ENCODE data around the gene MSTN.

Gene MSTN

DNA sequence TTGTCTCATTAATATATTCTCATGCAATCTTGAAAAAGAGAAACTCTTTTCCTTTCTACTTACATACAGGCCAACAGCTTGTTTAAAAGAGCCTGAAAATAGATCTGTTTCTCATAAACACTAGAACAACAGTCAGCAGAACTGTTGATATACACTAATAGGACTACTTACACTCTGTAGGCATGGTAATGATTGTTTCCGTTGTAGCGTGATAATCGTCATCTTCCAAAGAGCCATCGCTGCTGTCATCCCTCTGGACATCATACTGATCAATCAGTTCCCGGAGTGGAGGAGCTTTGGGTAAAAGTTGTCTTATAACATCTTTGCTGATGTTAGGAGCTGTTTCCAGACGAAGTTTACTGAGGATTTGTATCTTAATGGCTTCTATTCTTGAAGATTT, 476 bp downstream of the MSTN start:
- Histone ChIP-seq H3K79me2 (ENCODE audit: insufficient read depth, low read length) (no peaks in the 10 kb centered on the region), H3K4me2 (ENCODE audit: low read length) (no peak overlapping the region), H3K27me3 (ENCODE audit: insufficient read depth, low read length) (no peaks in the 10 kb centered on the region), H3K4me3 (ENCODE audit: low read depth, low read length, poor library complexity, severe bottlenecking) (no peak overlapping the region), H2AFZ (ENCODE audit: low read length) (no peak overlapping the region), H3K4me1 (ENCODE audit: insufficient read depth, low read length, severe bottlenecking) (no peaks in the 10 kb centered on the region), H3K36me3 (ENCODE audit: insufficient read depth, low read length) (no peaks in the 10 kb centered on the region), H3K9ac (ENCODE audit: low read length) (no peak overlapping the region), H3K27ac (ENCODE audit: low read depth, low read length, poor library complexity, severe bottlenecking) (no peak overlapping the region), H4K20me1 (ENCODE audit: insufficient read depth, low read length) (no peaks in the 10 kb centered on the region), H3F3A (ENCODE audit: insufficient read depth, low read length) (no peaks in the 10 kb centered on the region), H3K9me2 (ENCODE audit: low read depth, low read length) (no peaks in the 10 kb centered on the region), H3K9me3 (ENCODE audit: low read length) (no peaks in the 10 kb centered on the region)
- TF ChIP-seq, protein P1, sequence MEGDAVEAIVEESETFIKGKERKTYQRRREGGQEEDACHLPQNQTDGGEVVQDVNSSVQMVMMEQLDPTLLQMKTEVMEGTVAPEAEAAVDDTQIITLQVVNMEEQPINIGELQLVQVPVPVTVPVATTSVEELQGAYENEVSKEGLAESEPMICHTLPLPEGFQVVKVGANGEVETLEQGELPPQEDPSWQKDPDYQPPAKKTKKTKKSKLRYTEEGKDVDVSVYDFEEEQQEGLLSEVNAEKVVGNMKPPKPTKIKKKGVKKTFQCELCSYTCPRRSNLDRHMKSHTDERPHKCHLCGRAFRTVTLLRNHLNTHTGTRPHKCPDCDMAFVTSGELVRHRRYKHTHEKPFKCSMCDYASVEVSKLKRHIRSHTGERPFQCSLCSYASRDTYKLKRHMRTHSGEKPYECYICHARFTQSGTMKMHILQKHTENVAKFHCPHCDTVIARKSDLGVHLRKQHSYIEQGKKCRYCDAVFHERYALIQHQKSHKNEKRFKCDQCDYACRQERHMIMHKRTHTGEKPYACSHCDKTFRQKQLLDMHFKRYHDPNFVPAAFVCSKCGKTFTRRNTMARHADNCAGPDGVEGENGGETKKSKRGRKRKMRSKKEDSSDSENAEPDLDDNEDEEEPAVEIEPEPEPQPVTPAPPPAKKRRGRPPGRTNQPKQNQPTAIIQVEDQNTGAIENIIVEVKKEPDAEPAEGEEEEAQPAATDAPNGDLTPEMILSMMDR (IDR thresholded peaks at IDR 0.05; ENCODE audit: low read length): no peak
- no peak for TF ChIP-seq EZH2 (IDR thresholded peaks at IDR 0.05; ENCODE audit: borderline replicate concordance, low read length)

DNA sequence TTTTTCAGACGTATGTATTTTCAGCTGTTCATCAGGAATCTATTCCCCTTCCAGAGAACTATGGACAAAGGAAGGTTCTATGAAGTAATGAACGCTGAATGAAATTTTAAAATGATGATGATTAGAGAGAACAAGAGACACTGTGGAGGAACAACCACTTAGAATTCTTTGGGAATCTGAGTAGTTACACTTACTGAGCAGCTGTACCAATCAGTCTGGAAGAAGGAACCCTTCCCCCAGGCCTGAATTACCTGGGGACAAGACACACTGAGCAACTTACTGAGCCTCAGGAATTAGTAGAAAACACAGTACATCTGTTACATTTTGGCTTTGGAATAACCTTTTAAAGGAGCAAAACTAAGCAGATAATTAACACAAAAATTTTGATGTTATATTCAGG, 1.9 kb downstream of the MSTN start:
- H3K27ac ChIP-seq (ENCODE audit: low read depth, low read length, poor library complexity, severe bottlenecking): no peak overlapping the region
- no peaks in the 10 kb centered on the region for H3K9me2 ChIP-seq (ENCODE audit: low read depth, low read length)
- no peak overlapping the region for H2AFZ ChIP-seq (ENCODE audit: low read length)
- no peak overlapping the region for H3K4me3 ChIP-seq (ENCODE audit: low read depth, low read length, poor library complexity, severe bottlenecking)
- TF ChIP-seq, protein P1 (IDR thresholded peaks at IDR 0.05; ENCODE audit: low read length): no peak
- no peak for TF ChIP-seq EZH2 (IDR thresholded peaks at IDR 0.05; ENCODE audit: borderline replicate concordance, low read length)
- H3F3A ChIP-seq (ENCODE audit: insufficient read depth, low read length): no peaks in the 10 kb centered on the region
- no peaks in the 10 kb centered on the region for H3K4me1 ChIP-seq (ENCODE audit: insufficient read depth, low read length, severe bottlenecking)
- no peaks in the 10 kb centered on the region for H3K36me3 ChIP-seq (ENCODE audit: insufficient read depth, low read length)
- H3K9me3 ChIP-seq (ENCODE audit: low read length): no peaks in the 10 kb centered on the region
- H3K79me2 ChIP-seq (ENCODE audit: insufficient read depth, low read length): no peaks in the 10 kb centered on the region
- no peaks in the 10 kb centered on the region for H3K27me3 ChIP-seq (ENCODE audit: insufficient read depth, low read length)
- H3K9ac ChIP-seq (ENCODE audit: low read length): no peak overlapping the region
- H3K4me2 ChIP-seq (ENCODE audit: low read length): no peak overlapping the region
- H4K20me1 ChIP-seq (ENCODE audit: insufficient read depth, low read length): no peaks in the 10 kb centered on the region

DNA sequence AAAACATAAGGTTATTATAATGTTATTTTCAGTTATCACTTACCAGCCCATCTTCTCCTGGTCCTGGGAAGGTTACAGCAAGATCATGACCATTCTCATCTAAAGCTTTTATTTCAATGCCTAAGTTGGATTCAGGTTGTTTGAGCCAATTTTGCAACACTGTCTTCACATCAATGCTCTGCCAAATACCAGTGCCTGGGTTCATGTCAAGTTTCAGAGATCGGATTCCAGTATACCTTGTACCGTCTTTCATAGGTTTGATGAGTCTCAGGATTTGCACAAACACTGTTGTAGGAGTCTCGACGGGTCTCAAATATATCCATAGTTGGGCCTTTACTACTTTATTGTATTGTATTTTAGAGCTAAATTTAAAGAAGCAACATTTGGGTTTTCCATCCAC, 2.5 kb downstream of the MSTN start:
- TF ChIP-seq, protein P1 (IDR thresholded peaks at IDR 0.05; ENCODE audit: low read length): no peak
- no peak for TF ChIP-seq EZH2 (IDR thresholded peaks at IDR 0.05; ENCODE audit: borderline replicate concordance, low read length)
- Histone ChIP-seq H4K20me1 (ENCODE audit: insufficient read depth, low read length) (no peaks in the 10 kb centered on the region), H3K27me3 (ENCODE audit: insufficient read depth, low read length) (no peaks in the 10 kb centered on the region), H3K9me3 (ENCODE audit: low read length) (no peaks in the 10 kb centered on the region), H3K27ac (ENCODE audit: low read depth, low read length, poor library complexity, severe bottlenecking) (no peak overlapping the region), H3F3A (ENCODE audit: insufficient read depth, low read length) (no peaks in the 10 kb centered on the region), H3K9ac (ENCODE audit: low read length) (no peak overlapping the region), H3K4me3 (ENCODE audit: low read depth, low read length, poor library complexity, severe bottlenecking) (no peak overlapping the region), H3K4me2 (ENCODE audit: low read length) (no peak overlapping the region), H3K4me1 (ENCODE audit: insufficient read depth, low read length, severe bottlenecking) (no peaks in the 10 kb centered on the region), H3K36me3 (ENCODE audit: insufficient read depth, low read length) (no peaks in the 10 kb centered on the region), H2AFZ (ENCODE audit: low read length) (no peak overlapping the region), H3K9me2 (ENCODE audit: low read depth, low read length) (no peaks in the 10 kb centered on the region), H3K79me2 (ENCODE audit: insufficient read depth, low read length) (no peaks in the 10 kb centered on the region)

All from OCI-LY1 (cell line).